ENCODE measurements around the gene TRAPPC3L.

GRCh38 chr6:116524236-116524635 is 21.2 kb downstream of the TRAPPC3L start:
- TF ChIP-seq CTCF (IDR thresholded peaks at IDR 0.05; ENCODE audit: poor library complexity, severe bottlenecking) (no peak), POLR2AphosphoS5 (IDR thresholded peaks at IDR 0.05) (no peak), EP300 (conservative IDR thresholded peaks at IDR 0.05; ENCODE audit: poor library complexity, severe bottlenecking) (no peak)

All from neural cell (in vitro differentiated cells).